K562 (cell line): ENCODE measurements around the gene DHX38. TPM values are rescaled to one million over a fixed set of nuclear protein-coding genes. Genes with fewer than 3 reads are reported as not detected.

ENCODE experiments used
- ASH1L ChIP-seq: fragments of 450-650 bp; IDR thresholded peaks from 2 replicates; pipeline ENCODE4 v1.6.1; 2018; ENCODE audit warnings: borderline replicate concordance, mild to moderate bottlenecking, low read depth; ENCODE audit not compliant: partially characterized antibody
- FOXJ3 ChIP-seq: sonication (generic); formaldehyde crosslinking; IDR thresholded peaks from 2 replicates; pipeline ENCODE4 v1.4.0; 2020; ENCODE audit warnings: mild to moderate bottlenecking, missing genetic modification reagents
- FOXK1 ChIP-seq: sonication (generic); formaldehyde crosslinking; IDR thresholded peaks from 2 replicates; pipeline ENCODE4 v1.8.0; 2022; ENCODE audit warnings: missing genetic modification reagents, mild to moderate bottlenecking, borderline replicate concordance
- HMG20A ChIP-seq: fragments of 450-650 bp; formaldehyde crosslinking; conservative IDR thresholded peaks from 2 replicates; pipeline ENCODE4 v1.4.0; 2020; ENCODE audit warnings: mild to moderate bottlenecking, mixed read lengths
- NFXL1 ChIP-seq: fragments of 450-650 bp; formaldehyde crosslinking; IDR thresholded peaks from 2 replicates; pipeline ENCODE4 v1.4.0; 2021; ENCODE audit warnings: mild to moderate bottlenecking
- polyA plus RNA-seq, 8 experiments: library from polyadenylated mRNA; depleted of rRNA in 4 of 8; stranded (reverse) in 5 of 8; unstranded in 3 of 8; fragments of >200 nt; fragmentation: Nextera tagmentation in 2 of 8; fragmentation: Illumina TruSeq in 1 of 8; extraction: Ambion mirVana in 2 of 8; extraction: Trizol in 1 of 8; gene quantifications; 2 replicates each; pipeline versions ENCODE4 v1.2.1 to v1.2.3, GENCODE V29; 2011 to 2014; ENCODE audit warnings: inconsistent platforms in 1 of 8, missing spikeins in 1 of 8
- total RNA-seq, 7 experiments: library from RNA; depleted of rRNA in 6 of 7; stranded (reverse); fragments of >200 nt in 6 of 7; fragmentation: Illumina TruSeq in 2 of 7; extraction: Trizol in 2 of 7; gene quantifications; 2 replicates each; pipeline versions ENCODE4 v1.2.1 to v1.2.3, GENCODE V29; 2011 to 2021; ENCODE audit warnings: low replicate concordance in 1 of 7
- TF ChIP-seq, protein P1 (sequence below): IDR thresholded peaks from 3 replicates; pipeline ENCODE4 v1.6.1; 2011; ENCODE audit warnings: borderline replicate concordance, mild to moderate bottlenecking, moderate library complexity; ENCODE audit not compliant: insufficient read length; ENCODE audit errors: extremely low read depth
- TF ChIP-seq, protein P2 (sequence below): fragments of 200-600 bp; sonication (generic); IDR thresholded peaks from one replicate; pipeline ENCODE4 v1.6.1; 2012; ENCODE audit warnings: mild to moderate bottlenecking, low read depth, low read length, inconsistent platforms
- TF ChIP-seq, protein P3 (sequence below): fragments of 450-650 bp; IDR thresholded peaks from 2 replicates; pipeline ENCODE4 v1.6.1; 2017; ENCODE audit warnings: antibody characterized with exemption, mild to moderate bottlenecking

Gene DHX38
- total and polyA plus RNA-seq, 9 of the 15 experiments (the other 6 are each of a cell fraction or from before 2014, with no cell fraction given), result 2.8 to 76.8 (median 40.8) TPM

DNA sequence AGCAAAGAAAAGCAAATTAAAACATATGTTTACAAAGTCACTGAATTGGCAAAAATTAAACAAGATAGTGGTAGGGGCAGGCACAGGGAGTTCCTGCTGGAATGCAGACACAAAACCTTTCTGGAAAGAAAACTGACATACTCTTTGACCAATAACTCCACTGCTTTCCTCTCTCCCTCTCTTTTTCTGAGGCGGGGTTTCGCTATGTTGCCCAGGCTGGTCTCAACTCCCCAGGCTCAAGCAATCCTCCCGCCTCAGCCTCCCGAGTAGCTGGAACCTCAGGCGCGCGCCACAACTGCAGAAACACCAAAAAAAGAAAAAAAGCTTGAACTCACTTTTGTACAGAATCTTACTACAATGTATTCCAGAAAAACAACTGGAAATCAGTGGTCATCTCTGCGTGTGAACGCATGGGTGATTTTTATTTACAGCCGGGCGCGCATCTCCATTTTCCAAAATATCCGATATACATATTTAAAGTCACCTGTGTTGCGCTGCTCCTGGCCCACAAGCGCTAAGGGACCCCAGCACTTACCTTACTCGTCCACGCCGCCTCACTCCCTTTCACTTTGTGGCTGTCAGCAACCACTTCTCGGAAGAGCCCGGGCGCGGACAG, 707 bp upstream of the DHX38 start (continued):
- no peak for TF ChIP-seq HMG20A (CRISPR knock-in tag)
- TF ChIP-seq NFXL1, result no peak
- TF ChIP-seq, protein P1, sequence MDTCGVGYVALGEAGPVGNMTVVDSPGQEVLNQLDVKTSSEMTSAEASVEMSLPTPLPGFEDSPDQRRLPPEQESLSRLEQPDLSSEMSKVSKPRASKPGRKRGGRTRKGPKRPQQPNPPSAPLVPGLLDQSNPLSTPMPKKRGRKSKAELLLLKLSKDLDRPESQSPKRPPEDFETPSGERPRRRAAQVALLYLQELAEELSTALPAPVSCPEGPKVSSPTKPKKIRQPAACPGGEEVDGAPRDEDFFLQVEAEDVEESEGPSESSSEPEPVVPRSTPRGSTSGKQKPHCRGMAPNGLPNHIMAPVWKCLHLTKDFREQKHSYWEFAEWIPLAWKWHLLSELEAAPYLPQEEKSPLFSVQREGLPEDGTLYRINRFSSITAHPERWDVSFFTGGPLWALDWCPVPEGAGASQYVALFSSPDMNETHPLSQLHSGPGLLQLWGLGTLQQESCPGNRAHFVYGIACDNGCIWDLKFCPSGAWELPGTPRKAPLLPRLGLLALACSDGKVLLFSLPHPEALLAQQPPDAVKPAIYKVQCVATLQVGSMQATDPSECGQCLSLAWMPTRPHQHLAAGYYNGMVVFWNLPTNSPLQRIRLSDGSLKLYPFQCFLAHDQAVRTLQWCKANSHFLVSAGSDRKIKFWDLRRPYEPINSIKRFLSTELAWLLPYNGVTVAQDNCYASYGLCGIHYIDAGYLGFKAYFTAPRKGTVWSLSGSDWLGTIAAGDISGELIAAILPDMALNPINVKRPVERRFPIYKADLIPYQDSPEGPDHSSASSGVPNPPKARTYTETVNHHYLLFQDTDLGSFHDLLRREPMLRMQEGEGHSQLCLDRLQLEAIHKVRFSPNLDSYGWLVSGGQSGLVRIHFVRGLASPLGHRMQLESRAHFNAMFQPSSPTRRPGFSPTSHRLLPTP, result no peak
- no peak for TF ChIP-seq FOXJ3
- TF ChIP-seq ASH1L, result no peak
- no peak for TF ChIP-seq FOXK1 (CRISPR knock-in tag)
- TF ChIP-seq, protein P2, sequence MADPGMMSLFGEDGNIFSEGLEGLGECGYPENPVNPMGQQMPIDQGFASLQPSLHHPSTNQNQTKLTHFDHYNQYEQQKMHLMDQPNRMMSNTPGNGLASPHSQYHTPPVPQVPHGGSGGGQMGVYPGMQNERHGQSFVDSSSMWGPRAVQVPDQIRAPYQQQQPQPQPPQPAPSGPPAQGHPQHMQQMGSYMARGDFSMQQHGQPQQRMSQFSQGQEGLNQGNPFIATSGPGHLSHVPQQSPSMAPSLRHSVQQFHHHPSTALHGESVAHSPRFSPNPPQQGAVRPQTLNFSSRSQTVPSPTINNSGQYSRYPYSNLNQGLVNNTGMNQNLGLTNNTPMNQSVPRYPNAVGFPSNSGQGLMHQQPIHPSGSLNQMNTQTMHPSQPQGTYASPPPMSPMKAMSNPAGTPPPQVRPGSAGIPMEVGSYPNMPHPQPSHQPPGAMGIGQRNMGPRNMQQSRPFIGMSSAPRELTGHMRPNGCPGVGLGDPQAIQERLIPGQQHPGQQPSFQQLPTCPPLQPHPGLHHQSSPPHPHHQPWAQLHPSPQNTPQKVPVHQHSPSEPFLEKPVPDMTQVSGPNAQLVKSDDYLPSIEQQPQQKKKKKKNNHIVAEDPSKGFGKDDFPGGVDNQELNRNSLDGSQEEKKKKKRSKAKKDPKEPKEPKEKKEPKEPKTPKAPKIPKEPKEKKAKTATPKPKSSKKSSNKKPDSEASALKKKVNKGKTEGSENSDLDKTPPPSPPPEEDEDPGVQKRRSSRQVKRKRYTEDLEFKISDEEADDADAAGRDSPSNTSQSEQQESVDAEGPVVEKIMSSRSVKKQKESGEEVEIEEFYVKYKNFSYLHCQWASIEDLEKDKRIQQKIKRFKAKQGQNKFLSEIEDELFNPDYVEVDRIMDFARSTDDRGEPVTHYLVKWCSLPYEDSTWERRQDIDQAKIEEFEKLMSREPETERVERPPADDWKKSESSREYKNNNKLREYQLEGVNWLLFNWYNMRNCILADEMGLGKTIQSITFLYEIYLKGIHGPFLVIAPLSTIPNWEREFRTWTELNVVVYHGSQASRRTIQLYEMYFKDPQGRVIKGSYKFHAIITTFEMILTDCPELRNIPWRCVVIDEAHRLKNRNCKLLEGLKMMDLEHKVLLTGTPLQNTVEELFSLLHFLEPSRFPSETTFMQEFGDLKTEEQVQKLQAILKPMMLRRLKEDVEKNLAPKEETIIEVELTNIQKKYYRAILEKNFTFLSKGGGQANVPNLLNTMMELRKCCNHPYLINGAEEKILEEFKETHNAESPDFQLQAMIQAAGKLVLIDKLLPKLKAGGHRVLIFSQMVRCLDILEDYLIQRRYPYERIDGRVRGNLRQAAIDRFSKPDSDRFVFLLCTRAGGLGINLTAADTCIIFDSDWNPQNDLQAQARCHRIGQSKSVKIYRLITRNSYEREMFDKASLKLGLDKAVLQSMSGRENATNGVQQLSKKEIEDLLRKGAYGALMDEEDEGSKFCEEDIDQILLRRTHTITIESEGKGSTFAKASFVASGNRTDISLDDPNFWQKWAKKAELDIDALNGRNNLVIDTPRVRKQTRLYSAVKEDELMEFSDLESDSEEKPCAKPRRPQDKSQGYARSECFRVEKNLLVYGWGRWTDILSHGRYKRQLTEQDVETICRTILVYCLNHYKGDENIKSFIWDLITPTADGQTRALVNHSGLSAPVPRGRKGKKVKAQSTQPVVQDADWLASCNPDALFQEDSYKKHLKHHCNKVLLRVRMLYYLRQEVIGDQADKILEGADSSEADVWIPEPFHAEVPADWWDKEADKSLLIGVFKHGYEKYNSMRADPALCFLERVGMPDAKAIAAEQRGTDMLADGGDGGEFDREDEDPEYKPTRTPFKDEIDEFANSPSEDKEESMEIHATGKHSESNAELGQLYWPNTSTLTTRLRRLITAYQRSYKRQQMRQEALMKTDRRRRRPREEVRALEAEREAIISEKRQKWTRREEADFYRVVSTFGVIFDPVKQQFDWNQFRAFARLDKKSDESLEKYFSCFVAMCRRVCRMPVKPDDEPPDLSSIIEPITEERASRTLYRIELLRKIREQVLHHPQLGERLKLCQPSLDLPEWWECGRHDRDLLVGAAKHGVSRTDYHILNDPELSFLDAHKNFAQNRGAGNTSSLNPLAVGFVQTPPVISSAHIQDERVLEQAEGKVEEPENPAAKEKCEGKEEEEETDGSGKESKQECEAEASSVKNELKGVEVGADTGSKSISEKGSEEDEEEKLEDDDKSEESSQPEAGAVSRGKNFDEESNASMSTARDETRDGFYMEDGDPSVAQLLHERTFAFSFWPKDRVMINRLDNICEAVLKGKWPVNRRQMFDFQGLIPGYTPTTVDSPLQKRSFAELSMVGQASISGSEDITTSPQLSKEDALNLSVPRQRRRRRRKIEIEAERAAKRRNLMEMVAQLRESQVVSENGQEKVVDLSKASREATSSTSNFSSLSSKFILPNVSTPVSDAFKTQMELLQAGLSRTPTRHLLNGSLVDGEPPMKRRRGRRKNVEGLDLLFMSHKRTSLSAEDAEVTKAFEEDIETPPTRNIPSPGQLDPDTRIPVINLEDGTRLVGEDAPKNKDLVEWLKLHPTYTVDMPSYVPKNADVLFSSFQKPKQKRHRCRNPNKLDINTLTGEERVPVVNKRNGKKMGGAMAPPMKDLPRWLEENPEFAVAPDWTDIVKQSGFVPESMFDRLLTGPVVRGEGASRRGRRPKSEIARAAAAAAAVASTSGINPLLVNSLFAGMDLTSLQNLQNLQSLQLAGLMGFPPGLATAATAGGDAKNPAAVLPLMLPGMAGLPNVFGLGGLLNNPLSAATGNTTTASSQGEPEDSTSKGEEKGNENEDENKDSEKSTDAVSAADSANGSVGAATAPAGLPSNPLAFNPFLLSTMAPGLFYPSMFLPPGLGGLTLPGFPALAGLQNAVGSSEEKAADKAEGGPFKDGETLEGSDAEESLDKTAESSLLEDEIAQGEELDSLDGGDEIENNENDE, result no peak
- TF ChIP-seq, protein P3, sequence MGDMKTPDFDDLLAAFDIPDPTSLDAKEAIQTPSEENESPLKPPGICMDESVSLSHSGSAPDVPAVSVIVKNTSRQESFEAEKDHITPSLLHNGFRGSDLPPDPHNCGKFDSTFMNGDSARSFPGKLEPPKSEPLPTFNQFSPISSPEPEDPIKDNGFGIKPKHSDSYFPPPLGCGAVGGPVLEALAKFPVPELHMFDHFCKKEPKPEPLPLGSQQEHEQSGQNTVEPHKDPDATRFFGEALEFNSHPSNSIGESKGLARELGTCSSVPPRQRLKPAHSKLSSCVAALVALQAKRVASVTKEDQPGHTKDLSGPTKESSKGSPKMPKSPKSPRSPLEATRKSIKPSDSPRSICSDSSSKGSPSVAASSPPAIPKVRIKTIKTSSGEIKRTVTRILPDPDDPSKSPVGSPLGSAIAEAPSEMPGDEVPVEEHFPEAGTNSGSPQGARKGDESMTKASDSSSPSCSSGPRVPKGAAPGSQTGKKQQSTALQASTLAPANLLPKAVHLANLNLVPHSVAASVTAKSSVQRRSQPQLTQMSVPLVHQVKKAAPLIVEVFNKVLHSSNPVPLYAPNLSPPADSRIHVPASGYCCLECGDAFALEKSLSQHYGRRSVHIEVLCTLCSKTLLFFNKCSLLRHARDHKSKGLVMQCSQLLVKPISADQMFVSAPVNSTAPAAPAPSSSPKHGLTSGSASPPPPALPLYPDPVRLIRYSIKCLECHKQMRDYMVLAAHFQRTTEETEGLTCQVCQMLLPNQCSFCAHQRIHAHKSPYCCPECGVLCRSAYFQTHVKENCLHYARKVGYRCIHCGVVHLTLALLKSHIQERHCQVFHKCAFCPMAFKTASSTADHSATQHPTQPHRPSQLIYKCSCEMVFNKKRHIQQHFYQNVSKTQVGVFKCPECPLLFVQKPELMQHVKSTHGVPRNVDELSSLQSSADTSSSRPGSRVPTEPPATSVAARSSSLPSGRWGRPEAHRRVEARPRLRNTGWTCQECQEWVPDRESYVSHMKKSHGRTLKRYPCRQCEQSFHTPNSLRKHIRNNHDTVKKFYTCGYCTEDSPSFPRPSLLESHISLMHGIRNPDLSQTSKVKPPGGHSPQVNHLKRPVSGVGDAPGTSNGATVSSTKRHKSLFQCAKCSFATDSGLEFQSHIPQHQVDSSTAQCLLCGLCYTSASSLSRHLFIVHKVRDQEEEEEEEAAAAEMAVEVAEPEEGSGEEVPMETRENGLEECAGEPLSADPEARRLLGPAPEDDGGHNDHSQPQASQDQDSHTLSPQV, result no peak
